NCI-H2196 treated with DMSO at 0.1 percent for 48 hours (cell line): ENCODE data around the gene CCIN.
"Not testable (repeated sequence)": the region's sequence is repeated elsewhere in the genome, so short reads cannot be mapped to it uniquely, and the experiment has no call there.

Source experiments
- DNase-seq: peaks from one replicate; lab custom pipeline; 2025; ENCODE audit not compliant: unreplicated experiment; lab: John Stamatoyannopoulos, UW

Gene CCIN

DNA sequence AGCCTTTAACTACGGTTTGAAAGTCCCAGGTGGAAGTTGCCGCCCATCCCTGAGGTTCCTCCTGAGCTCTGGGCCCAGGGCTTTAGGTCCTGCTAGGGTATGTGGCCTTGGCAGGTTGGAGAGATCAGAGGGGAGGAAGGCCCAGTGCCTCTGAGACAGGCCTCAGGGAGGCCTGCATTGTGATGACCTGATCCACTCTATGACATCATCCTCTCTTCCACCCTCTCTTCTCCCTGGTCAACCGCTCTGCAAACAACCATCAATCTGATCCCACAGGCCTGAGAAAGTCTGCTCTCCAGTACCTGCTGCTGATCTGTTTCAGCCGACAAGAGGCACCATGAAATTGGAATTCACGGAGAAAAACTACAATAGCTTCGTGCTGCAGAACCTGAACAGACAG, at the start of gene CCIN:
TSS of gene CCIN (plus strand) at position 223 of the 400 bp plus-strand sequence. CDS start at position 338, 115 bp downstream.
- DNase-seq = no peak

DNA sequence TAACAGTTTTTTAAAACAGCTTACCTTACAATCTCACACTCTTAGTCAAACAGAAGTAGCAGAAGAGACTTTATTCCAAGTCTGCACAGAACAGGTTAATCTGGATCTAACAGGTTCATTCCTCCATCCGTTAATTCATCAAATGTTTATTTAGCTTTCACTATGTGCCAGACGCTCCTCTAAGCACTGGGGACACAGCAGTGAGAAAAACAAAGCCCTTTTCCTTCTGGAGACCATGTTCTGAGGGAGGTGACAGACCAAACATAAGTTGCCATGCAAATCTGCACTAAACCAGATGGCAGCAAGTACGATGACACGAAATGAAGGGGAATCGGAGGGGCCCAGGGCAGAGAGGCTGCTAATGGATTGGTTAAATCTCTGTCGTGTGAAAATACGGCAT, 49.7 kb upstream of the CCIN start:
- DNase-seq = no peak

DNA sequence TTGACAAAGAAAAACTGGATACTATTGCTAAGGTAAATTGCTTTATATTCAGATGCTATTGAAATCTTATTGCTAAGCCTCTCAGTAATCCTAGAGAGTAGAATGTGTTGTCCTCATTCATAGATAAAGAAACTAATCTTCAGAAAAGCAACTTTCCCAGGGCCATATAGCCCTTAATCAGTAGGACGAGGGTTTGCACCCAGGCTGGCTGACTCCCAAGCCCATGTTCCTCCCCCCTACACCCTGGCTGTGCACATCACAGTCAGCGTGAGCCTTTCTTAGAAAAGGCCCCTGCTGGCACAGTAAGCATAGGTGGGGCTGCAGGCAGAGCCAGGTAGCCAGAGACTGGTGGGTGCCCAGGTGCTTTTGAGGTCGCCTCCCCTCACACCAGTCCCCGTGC, 48.5 kb upstream of the CCIN start:
- no peak for DNase-seq

DNA sequence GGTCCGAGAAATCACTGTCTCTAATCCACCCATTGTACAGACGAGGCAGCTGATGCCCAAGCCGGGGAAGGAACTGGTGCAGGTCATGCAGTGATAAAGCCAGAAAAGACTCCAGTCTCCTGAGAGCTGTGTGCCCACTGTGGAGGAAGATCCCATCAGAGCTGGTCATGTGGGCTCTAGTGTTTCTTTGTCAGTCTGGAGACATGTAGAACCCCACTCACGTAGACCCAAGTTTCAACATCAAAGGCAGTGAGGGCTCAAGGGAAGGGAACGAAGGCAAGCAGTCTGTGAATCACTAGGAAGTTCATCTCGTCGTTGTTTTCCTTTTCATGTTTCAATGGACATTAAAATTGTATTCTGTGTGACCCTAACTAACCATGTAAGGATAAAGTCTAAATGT, 47.2 kb upstream of the CCIN start:
- DNase-seq = no peak

DNA sequence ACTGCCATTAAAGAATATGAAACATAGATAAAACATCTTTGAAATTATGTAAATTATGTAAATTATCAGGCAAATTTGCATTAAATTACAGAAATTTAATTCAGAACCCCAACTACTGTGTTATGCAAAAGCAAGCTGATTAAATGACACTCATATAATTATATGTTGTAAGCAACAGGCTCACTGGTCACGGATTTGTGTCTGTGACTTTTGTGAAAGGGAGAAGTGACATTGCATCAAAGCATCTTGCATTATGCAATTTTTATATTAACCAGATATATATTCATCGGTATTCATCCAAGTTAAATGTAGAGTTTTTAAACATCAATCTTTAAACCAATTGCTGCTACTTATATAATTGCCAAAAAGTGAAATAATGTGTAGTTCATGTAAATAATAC, 45.7 kb upstream of the CCIN start:
- no peak for DNase-seq

DNA sequence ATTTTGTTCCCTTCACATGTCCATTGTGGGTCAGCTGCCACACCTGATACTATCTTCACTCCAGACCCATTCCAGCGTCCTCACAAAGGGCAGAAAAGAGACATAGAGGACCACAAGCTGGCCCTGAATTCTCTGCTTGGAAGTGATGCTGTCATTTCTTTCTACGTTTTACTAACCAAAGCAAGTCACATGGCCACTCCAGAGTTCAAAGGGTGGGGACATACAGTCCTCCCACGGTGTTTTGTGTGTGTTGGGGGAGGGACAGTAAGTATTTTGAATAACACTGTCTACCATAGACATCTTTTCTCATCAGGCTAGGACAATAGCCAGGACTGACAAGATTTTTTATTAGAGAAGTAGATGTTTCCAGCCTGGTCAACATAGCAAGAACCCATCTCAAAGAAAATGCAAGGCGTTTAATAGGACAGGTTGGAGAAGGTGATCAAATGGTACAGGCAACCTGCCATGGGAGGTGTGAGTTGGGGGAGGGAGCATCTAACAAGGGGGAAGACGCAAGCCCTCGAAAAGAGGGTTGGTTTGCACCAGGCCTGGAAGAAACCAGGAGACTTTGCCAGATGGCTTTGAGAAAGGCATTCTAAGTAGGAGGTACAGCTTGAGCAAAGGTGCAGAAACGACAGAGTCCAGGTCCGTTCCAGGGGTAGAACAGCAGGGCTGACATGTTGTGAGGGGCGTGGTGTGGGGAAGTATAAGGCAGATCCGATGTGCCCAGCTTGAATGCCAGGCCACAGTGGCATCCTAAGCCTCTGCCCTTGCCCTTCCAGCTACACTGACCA, 43.9 kb upstream of the CCIN start:
- no peak for DNase-seq

DNA sequence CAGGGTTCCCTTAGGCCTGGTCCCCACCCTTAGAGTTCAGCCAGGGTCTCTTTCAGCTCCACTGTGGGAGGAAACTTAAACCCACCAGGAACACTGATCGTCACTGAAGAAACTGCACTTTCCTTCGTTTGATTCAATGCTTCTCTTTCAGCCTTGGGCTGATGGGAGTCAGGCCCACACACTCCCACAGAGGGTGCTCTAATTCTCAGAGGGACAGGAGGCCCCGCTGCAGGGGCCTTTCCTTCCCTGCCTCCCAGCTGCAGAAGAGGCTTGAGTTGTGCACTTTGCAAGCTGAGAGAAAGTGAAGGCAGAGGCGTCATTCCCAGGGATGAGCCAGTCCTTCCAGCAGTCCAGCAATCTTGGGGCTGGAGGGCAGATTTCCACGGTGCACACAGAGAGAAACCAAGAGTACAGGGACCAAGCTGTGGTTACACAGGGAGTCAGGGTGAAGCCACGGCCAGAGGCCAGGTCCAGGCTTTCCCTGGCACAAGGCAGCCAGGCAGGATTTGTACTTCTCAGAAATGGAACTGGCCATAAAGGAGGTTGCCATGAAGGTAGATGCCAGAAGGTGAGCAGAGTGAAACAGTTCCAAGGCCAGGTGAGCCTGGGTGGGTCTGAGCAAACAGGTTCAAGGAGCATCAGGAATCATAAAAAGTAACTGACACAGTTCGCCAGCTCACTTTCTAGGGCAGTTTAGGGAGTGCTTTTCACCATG, 43.0 kb upstream of the CCIN start:
- DNase-seq = no peak

DNA sequence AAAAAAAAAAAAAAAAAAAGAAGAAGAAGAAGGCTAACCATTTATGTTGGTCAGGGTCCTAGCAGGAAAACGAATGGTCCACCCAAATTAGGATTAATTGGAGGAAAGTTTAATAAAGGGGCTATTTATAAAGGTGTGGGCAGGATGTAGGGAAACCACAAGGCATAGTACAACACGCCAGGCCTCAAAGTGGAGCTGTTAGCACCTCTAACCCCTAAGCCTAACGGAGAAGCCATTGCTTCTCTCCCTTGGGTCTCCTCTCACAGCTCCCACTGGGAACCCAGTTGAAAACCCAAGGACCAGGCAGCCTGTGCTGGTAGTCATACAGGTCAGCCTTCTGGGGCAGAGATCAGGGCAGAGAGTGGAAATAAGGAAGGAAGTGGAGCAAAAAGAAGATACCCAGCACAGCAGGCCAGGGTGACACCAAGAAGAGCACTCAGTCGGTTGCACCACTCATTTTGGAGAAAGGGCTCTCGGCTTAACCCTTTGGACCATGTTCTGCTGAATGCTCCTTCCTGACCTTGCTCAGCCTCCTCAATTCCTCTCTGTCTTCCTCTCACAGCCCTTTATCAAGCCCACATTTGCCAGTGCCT, 41.4 kb upstream of the CCIN start:
- DNase-seq = no peak

DNA sequence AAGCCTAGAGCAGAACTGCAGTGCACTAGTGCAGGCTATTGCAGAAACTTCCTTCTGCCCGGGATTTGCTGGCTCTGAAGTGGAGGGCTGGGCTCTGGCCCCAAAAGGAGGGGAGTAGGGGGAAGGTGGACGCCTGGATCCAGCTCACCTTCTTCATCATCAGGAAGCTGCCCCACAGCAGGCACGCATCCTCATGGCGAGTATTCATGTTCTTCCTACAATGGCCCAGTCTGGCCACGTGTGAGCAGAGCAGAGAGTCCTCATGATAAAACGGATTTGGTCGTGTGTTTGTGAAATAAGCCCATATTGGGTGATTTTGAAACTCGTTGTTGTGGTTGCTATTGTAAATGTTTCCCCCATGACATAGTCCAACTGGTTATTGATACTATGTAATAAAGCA, 40.8 kb upstream of the CCIN start:
- DNase-seq = no peak

DNA sequence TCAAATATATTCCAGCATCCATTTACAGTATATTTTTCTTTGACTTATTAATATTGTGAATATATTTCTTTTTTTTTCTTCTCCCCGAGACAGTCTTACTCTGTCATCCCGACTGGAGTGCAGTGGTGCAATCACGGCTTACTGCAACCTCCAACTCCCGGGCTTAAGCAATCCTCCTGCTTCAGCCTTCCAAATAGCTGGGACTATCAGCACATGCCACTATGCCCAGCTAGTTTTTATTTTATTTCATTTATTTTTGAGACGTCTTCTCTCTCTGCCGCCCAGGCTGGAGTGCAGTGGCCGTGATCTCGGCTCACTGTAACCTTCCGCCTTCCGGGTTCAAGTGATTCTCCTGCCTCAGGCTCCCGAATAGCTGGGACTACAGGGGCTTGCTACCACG, 40.0 kb upstream of the CCIN start:
- no peak for DNase-seq

DNA sequence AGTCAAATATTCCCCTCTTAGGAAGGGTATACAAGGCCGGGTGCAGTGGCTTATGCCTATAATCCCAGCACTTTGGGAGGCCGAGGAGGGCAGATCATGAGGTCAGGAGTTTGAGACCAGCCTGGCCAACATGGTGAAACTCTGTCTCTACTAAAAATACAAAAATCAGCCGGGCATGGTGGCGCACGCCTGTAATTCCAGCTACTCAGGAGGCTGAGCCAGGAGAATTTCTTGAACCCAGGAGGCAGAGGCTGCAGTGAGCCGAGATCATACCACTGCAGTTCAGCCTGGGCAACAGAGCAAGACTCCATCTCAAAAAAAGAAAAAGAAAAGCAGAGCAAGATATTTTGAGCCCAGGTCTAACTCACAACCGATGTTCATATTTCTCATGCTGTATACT, 37.5 kb upstream of the CCIN start:
- not testable (repeated sequence) for DNase-seq

DNA sequence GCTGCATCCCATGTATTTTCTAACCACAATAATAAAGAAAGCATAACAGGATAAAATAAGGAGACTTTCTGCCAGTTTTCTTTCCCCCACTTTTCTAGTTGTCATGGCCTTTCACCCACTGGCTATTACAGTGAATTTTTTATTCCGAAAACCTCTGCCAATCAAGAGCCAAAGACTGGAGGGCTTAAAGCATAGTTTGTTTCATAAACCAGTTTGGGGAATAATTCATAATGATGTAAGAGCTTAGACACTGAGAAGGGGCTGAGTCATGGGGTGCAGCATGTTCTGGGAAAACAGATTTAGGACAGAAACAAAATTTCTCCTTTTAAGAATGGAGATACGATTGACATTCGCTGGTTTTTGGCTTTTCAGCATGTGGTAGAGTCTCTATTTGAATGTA, 37.1 kb upstream of the CCIN start:
- no peak for DNase-seq

DNA sequence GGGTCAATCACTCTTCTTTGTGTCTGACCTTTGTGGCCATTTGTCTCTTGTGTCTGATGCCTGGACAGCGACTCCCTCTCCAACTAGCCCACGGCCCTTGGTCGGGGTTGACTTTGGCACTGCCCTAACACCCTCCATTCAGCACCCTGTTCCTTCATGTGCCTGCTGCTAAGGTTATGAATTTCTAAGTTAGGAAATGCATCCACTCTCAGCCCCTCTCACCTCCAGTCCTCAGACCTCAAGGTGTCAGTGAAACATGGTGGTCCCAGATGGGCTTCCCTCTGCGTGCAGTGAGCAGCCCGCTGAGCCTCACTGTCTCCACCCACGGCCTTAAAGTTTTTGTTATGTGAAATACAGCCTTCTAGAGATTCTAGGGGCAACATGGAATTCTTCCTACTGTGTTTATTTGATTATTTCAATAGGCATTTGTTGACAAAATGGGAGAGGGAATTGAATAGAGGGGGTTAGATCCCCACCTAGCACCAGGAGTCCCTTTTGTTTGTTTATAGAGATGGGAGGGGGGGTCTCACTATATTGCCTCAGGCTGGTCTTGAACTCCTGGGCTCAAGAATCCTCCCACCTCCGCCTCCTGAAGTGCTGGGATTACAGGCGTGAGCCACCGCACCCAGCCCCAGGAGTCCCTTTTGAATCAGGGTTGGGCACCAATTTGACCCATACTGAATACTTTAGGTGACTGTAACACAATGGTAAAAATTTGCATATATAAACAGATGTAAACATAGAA, 34.3 kb upstream of the CCIN start:
- no peak for DNase-seq

DNA sequence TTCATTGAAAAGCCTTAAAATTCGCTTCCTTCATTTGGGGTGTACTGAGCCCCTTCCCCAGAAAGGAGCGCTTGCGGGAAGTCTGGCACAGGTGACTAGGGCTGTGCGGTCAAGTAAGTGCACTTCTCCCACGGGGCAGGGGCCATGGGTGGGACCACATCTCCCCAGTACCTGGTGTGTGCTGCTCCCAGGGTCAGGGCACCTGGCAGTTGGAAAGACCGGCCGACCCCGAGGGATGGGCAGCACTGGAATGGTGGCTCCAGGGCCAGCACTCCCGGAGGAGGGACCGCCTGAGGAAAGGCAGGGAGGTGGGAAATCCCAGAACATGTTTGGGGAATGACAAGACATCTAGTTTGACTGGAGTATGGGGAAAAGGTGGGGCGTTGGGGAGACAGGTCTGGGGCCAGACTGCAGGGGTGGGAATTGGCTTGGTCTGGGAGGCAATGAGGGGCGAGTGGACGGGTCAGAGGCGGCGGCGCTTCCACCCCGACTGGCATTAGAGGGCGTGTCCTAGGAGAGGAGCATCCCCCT, 33.4 kb upstream of the CCIN start:
- DNase-seq = no peak

DNA sequence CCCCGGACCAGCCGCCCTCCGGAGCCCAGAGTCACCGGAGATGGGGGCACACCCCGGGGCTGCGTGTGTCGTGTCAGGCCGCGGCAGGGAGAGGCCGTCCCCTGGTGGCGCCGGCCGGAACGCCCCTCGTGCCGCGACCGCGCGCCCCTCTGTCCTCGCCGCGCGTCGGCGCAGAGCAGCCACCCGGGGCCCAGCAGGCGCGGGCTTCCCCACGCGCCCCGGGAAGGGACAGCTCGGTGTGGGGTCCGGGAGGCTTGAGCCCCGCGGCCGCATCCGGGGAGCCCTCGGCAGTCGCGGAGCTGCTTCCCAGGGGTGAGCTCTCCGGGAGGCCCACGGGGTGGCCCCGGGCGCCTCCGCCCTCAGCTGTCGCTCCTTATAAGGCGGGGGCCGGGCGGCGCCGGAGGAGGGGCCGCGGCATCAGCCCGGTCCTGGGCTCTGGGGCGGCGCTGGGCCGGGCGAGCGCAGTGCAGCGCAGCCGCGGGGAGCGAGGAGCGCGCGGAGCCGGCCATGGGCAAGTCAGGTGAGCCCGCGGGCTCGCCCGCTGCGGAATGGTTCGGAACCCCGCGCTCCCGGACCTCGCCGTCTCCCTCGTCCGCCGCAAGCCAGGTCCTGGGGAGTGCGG, 32.8 kb upstream of the CCIN start, which contains the start of gene GLIPR2:
TSS of gene GLIPR2 (plus strand) at position 462 of the 622 bp plus-strand sequence. CDS start at position 508, 46 bp downstream.
- DNase-seq = peak; percentile 21

DNA sequence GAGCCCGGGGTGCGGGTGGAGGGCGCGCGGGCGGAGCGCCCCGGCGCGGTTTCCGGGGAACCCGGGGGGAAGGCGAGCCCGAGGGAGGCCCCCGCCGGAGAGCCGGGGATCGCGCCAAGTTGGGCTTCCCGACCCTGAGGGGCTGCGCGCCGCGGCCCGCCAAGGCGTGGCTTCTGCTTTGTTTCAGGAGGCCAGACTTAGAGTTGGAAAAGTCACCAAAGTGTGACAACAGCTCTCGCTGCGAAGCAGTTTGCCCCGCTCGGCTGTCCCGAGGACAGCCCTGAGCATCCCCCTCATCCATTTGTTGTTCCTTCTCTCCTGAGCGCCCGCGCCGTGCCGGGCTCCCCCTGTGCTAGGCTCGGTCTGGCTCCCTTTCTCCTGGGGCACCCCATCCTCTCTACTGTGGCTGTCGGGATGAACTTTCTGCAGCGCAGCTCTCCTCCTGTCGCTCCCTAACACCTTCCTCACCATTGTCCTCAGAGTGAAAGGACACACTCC, 32.2 kb upstream of the CCIN start:
- no peak for DNase-seq

DNA sequence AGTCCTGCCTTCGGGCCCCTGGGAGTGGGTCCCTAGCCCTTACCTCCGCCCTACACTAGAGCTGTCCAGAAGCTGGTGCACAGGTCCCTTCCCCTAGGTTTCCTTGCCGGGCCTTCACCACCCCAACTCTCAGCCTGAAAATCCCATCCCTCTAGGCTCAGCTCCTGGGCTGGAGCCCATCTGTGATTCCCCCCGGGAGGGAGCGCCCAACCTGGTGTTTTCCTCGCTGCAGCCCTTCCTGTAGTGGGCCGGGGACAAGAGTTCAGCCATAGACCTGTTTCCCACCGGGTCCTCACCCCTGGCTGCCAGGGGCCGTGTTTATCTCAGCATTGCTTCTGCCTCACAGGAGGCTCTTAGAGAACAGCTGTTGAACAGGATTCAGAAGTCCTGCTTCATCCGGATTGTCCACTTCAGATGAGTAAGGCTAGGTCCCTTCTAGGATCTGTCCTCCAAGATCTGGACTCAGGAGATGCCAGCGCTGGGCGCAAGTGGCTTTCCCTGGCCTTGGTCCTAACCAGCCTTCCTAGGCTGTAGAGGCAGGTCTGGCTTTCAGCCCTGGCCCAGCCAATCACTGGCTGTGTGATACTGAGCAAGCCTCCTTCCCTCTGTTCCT, 31.7 kb upstream of the CCIN start:
- DNase-seq = no peak

DNA sequence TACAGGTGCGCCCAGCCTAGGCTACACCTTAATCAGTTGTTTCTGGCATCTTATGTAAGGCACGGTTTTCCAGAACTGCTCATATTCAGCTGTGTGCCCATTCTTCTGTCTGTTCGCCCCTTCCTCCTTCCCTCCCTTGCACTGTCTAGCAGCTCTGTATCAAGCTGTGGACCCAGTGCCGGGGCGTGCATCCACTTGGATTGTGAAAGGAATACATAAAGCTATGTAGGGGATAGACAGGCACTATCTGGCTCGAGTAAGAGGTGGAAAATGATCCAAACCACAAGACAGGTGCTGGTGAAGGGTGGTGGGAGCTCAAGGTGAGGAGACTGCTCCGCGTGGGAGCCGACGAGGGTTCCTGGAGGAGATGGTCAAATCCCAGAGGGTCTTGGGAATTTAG, 30.7 kb upstream of the CCIN start:
- DNase-seq = no peak

DNA sequence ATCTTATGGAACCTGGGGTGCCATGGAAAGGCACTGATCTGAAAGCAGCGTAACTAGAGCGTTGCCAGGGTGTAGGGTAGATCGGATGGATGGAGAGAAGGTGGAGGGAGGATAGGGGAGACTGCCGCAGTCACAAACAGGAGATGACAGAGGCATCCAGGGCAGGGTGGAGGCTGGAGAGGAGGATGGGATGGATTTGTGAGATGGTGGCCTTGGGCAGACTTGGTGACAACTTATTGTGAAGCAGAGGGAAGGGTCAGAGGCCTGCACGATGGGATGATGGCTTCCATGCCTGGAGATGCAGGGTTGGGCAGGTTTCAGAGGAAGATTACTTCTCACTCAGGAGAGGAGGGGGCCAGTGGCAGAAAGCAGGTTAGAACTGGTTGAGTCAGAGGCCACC, 30.3 kb upstream of the CCIN start:
- no peak for DNase-seq
